ENCODE results near the gene WNT10A. TPM values are rescaled to one million over a fixed set of nuclear protein-coding genes. Genes with fewer than 3 reads are reported as not detected.
"Not testable (repeated sequence)": the region's sequence is repeated elsewhere in the genome, so short reads cannot be mapped to it uniquely, and the experiment has no call there.

WNT10A gene
- total RNA-seq, 4 donors from 2014 or later, result 0.36 to 2.3 TPM; not detected in 2

GRCh38 chr2:218920504-218920903 lies 39.9 kb downstream of the WNT10A start:
- DNase-seq (ENCODE audit: low spot score) (no peak), ATAC-seq (ENCODE audit: low FRiP score) (no peak)
- no peak for TF ChIP-seq CTCF (IDR thresholded peaks at IDR 0.05)

GRCh38 chr2:218924757-218925156 lies 44.1 kb downstream of the WNT10A start:
- ATAC-seq (ENCODE audit: low FRiP score) (no peak), DNase-seq (ENCODE audit: low spot score) (no peak)
- TF ChIP-seq CTCF (IDR thresholded peaks at IDR 0.05), result no peak

- TF ChIP-seq CTCF (IDR thresholded peaks at IDR 0.05), result no peak
- no peak for ATAC-seq (ENCODE audit: low FRiP score)
- DNase-seq (ENCODE audit: low spot score), result no peak
These were observed 44.8 kb downstream of the WNT10A start for GRCh38 chr2:218925434-218925833.

GRCh38 chr2:218927422-218927821 lies 46.8 kb downstream of the WNT10A start:
- no peak for TF ChIP-seq CTCF (IDR thresholded peaks at IDR 0.05)
- ATAC-seq (ENCODE audit: low FRiP score) (no peak), DNase-seq (ENCODE audit: low spot score) (no peak)

GRCh38 chr2:218927876-218928275 lies 47.2 kb downstream of the WNT10A start:
- ATAC-seq (ENCODE audit: low FRiP score) (no peak), DNase-seq (ENCODE audit: low spot score) (no peak)
- TF ChIP-seq CTCF (IDR thresholded peaks at IDR 0.05), result no peak

- DNase-seq (ENCODE audit: low spot score); ATAC-seq (ENCODE audit: low FRiP score): not testable (repeated sequence)
These were observed 49.8 kb downstream of the WNT10A start for GRCh38 chr2:218930488-218930887.

- DNase-seq (ENCODE audit: low spot score); ATAC-seq (ENCODE audit: low FRiP score): not testable (repeated sequence)
These were observed 51.1 kb downstream of the WNT10A start for GRCh38 chr2:218931751-218932150.

Small RNA genes lying within 50 kb of the gene (small RNA-seq; reads per million reads assigned to genes)
- gene RNU6-642P, result not detected

Other genes starting within 250 kb of the WNT10A start
- gene ZNF142, start 221.2 kb upstream of the WNT10A start, total RNA-seq, result 10 to 100 TPM; 10.0 to 26.0 (median 18.1) TPM
- gene BCS1L, start 221.2 kb upstream of the WNT10A start, total RNA-seq, result 10 to 100 TPM; 19.3 to 40.0 (median 20.3) TPM
- 10 to 100 TPM; 11.4 to 21.4 (median 18.1) TPM for gene RNF25, start 208.8 kb upstream of the WNT10A start, total RNA-seq
- gene STK36, start 208.8 kb upstream of the WNT10A start, total RNA-seq, result 10 to 100 TPM; 15.6 to 45.7 (median 23.1) TPM
- 10 to 100 TPM in 3 of 4 donors, 1 to 10 TPM in 1; 9.5 to 24.3 (median 15.0) TPM for gene TTLL4, start 170.0 kb upstream of the WNT10A start, total RNA-seq
- 10 to 100 TPM; 22.6 to 89.0 (median 35.9) TPM for gene CYP27A1, start 98.7 kb upstream of the WNT10A start, total RNA-seq
- gene PRKAG3, start 49.0 kb upstream of the WNT10A start, total RNA-seq, result not detected
- gene WNT6, start 21.0 kb upstream of the WNT10A start, total RNA-seq, result 1 to 10 TPM in 2 of 4 donors, under 1 TPM in 2; 0.19 to 2.7 (median 0.62) TPM
- not detected for gene CDK5R2, start 78.8 kb downstream of the WNT10A start, total RNA-seq
- gene FEV, start 104.3 kb downstream of the WNT10A start, total RNA-seq, result not detected
- gene CRYBA2, start 112.6 kb downstream of the WNT10A start, total RNA-seq, result not detected
- gene CFAP65, start 160.7 kb downstream of the WNT10A start, total RNA-seq, result under 1 TPM in 1 of 4 donors, not detected in 3; 0.19 TPM
- under 1 TPM in 1 of 4 donors, not detected in 3; 0.48 TPM for gene IHH, start 180.1 kb downstream of the WNT10A start, total RNA-seq

Data from omental fat pad (tissue), 4 donors.